IPS-11a (cell line): ENCODE measurements around the gene GLCCI1.
"Not testable (repeated sequence)": the region's sequence is repeated elsewhere in the genome, so short reads cannot be mapped to it uniquely, and the experiment has no call there.

Source experiments
- H3K4me3 ChIP-seq: one replicate; pipeline ENCODE4 v1.5.1; 2013; ENCODE audit warnings: low read depth, low read length, control low read depth

The GLCCI1 gene

GRCh38 chr7:7988706-7989105 is 20.1 kb downstream of the GLCCI1 start:
- no peak overlapping the region for H3K4me3 ChIP-seq

GRCh38 chr7:7989133-7989532 is 20.5 kb downstream of the GLCCI1 start:
- no peak overlapping the region for H3K4me3 ChIP-seq

GRCh38 chr7:7989616-7990440 is 21.2 kb downstream of the GLCCI1 start:
- H3K4me3 ChIP-seq, result no peak overlapping the region

GRCh38 chr7:7990441-7990761 is 21.8 kb downstream of the GLCCI1 start:
- no peak overlapping the region for H3K4me3 ChIP-seq

GRCh38 chr7:7992506-7992905 is 23.9 kb downstream of the GLCCI1 start:
- no peak overlapping the region for H3K4me3 ChIP-seq

- not testable (repeated sequence) for H3K4me3 ChIP-seq
Measured at GRCh38 chr7:7995348-7995747, 26.8 kb downstream of the GLCCI1 start.

- H3K4me3 ChIP-seq, result no peak overlapping the region
Measured at GRCh38 chr7:7996568-7996967, 28.0 kb downstream of the GLCCI1 start.

GRCh38 chr7:8000315-8000941 is 31.8 kb downstream of the GLCCI1 start:
- no peak overlapping the region for H3K4me3 ChIP-seq

GRCh38 chr7:8003077-8003476 is 34.5 kb downstream of the GLCCI1 start:
- no peak overlapping the region for H3K4me3 ChIP-seq

GRCh38 chr7:8005279-8005678 is 36.7 kb downstream of the GLCCI1 start:
- H3K4me3 ChIP-seq, result no peak overlapping the region

- H3K4me3 ChIP-seq, result no peak overlapping the region
Measured at GRCh38 chr7:8014399-8014798, 45.8 kb downstream of the GLCCI1 start.

GRCh38 chr7:8015100-8015745 is 46.6 kb downstream of the GLCCI1 start:
- H3K4me3 ChIP-seq, result no peak overlapping the region

- no peak overlapping the region for H3K4me3 ChIP-seq
Measured at GRCh38 chr7:8015746-8016120, 47.1 kb downstream of the GLCCI1 start.

GRCh38 chr7:8017423-8017822 is 48.8 kb downstream of the GLCCI1 start:
- no peak overlapping the region for H3K4me3 ChIP-seq

GRCh38 chr7:8018961-8019360 is 50.4 kb downstream of the GLCCI1 start:
- H3K4me3 ChIP-seq, result no peak overlapping the region

- H3K4me3 ChIP-seq, result no peak overlapping the region
Measured at GRCh38 chr7:8022628-8023027, 54.0 kb downstream of the GLCCI1 start.

GRCh38 chr7:8035192-8035591 is 66.6 kb downstream of the GLCCI1 start:
- no peak overlapping the region for H3K4me3 ChIP-seq

GRCh38 chr7:8035647-8036518 is 67.3 kb downstream of the GLCCI1 start:
- H3K4me3 ChIP-seq, result no peak overlapping the region

GRCh38 chr7:8037151-8037550 is 68.6 kb downstream of the GLCCI1 start:
- H3K4me3 ChIP-seq, result no peak overlapping the region

GRCh38 chr7:8040768-8041369 is 72.3 kb downstream of the GLCCI1 start:
- H3K4me3 ChIP-seq, result no peak overlapping the region
